Tibial nerve (tissue), 4 donors: Measurements from ENCODE around the gene CMKLR1. TPM values are rescaled to one million over a fixed set of nuclear protein-coding genes. Genes with fewer than 3 reads are reported as not detected.

Source experiments
- DNase-seq, 2 donors: peaks; one replicate each; pipeline ENCODE4 v3.0.0-alpha.2; 2019; ENCODE audit warnings: low spot score in 2 of 2
- H3K27ac ChIP-seq, 4 donors: fragments of 200-600 bp; sonication (generic) in 3 of 4; one replicate each; pipeline ENCODE4 v1.5.1; 2017 to 2019; ENCODE audit warnings: mild to moderate bottlenecking in 1 of 4
- H3K27me3 ChIP-seq, 2 donors: fragments of 200-600 bp; sonication (generic) in 1 of 2; one replicate each; pipeline versions ENCODE4 v1.5.1 to v1.6.0; 2017 to 2019
- H3K36me3 ChIP-seq, 3 donors: fragments of 200-600 bp; sonication (generic); one replicate each; pipeline ENCODE4 v1.5.1; 2018 to 2019
- H3K4me1 ChIP-seq, 4 donors: fragments of 200-600 bp; sonication (generic) in 3 of 4; one replicate each; pipeline ENCODE4 v1.5.1; 2017 to 2019
- H3K4me3 ChIP-seq, 4 donors: fragments of 200-600 bp; sonication (generic) in 3 of 4; one replicate each; pipeline ENCODE4 v1.5.1; 2017 to 2019; ENCODE audit warnings: mild to moderate bottlenecking in 1 of 4, moderate library complexity in 1 of 4
- H3K9me3 ChIP-seq, 4 donors: fragments of 200-600 bp; sonication (generic) in 3 of 4; one replicate each; pipeline ENCODE4 v1.5.1; 2017 to 2019
- EP300 ChIP-seq, 2 donors: sonication (generic); formaldehyde crosslinking; IDR thresholded peaks; one replicate each; pipeline ENCODE4 v1.6.1; 2017; ENCODE audit warnings: antibody characterized with exemption in 2 of 2, mild to moderate bottlenecking in 1 of 2
- POLR2A ChIP-seq, 2 donors: fragments of 450-650 bp; IDR thresholded peaks; one replicate each; pipeline ENCODE4 v1.6.1; 2017; ENCODE audit warnings: antibody characterized with exemption in 2 of 2, mild to moderate bottlenecking in 2 of 2, moderate library complexity in 2 of 2
- WGBS, 2 donors: methylation state at CpG; one replicate each; pipeline ENCODE4 v1.1.5; 2018; 5-methylcytosine and 5-hydroxymethylcytosine counted together
- total RNA-seq, 4 donors: library from RNA; depleted of rRNA; stranded (reverse); fragments of >200 nt; gene quantifications; one replicate each; pipeline ENCODE4 v1.1.0, GENCODE V29; 2016
- TF ChIP-seq, protein P1 (sequence below), 5 experiments: fragments of 200-600 bp in 3 of 5; fragments of 450-650 bp in 2 of 5; sonication (generic) in 3 of 5; IDR thresholded peaks; one replicate each; pipeline ENCODE4 v1.5.1; 2016 to 2019; ENCODE audit warnings: antibody characterized with exemption in 5 of 5, mild to moderate bottlenecking in 3 of 5, moderate library complexity in 2 of 5

The CMKLR1 gene
- total RNA-seq, 4 donors from 2014 or later = 7.1 to 23.2 (median 18.8) TPM

DNA sequence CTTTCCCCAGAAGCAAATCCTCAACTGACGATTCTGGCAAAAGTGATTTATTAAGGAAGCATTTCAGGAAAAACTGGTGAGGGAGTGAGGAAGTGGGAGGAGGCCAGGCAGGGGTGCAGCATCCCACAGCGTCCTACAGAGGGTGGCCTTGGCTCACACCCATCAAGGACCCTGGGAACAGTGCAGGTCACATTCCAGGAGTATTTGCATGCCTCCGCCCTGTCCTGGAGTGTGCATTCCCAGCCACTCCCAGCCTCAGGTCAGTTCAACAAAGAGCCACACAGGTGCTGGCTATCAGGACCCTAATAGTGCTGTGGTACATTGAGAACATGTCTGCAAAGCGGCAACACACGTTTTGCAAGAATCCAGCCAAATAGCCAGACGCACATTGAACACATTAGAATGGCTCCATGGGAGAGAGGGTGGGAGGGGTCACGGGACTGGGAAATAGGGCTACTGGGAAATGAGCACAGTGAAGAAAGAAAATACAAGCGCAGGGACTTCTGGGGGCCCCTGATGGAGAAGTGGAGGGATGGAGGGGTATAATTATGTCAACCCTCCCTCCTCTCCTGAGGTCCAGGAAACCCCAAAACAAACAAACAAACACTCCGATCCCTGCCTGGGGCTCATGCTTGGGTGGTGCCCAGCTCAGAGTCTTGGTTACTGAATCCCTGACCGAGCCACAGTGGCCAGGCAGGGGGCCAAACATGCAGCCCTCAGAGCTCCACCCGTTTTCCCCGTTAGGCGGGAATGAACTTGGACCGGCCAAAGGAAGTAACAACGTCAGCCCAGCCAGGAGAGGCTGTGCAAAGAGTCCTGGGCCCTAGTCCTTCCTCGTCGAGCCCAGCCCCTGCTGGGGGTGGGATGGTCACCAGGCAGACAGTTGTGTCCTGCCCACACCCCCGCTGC lies 36.5 kb downstream of the CMKLR1 start:
- Histone ChIP-seq H3K9me3 (no peaks in the 10 kb centered on the region), H3K27me3 (no peaks in the 10 kb centered on the region), H3K4me3 (no peak overlapping the region), H3K27ac (peak overlapping the region; percentile 64 to 87 (median 74)), H3K36me3 (no peaks in the 10 kb centered on the region), H3K4me1 (peaks cover 0 to 82% (median 33%) of the 10 kb centered on the region in 4 donors)
- TF ChIP-seq, protein P1, sequence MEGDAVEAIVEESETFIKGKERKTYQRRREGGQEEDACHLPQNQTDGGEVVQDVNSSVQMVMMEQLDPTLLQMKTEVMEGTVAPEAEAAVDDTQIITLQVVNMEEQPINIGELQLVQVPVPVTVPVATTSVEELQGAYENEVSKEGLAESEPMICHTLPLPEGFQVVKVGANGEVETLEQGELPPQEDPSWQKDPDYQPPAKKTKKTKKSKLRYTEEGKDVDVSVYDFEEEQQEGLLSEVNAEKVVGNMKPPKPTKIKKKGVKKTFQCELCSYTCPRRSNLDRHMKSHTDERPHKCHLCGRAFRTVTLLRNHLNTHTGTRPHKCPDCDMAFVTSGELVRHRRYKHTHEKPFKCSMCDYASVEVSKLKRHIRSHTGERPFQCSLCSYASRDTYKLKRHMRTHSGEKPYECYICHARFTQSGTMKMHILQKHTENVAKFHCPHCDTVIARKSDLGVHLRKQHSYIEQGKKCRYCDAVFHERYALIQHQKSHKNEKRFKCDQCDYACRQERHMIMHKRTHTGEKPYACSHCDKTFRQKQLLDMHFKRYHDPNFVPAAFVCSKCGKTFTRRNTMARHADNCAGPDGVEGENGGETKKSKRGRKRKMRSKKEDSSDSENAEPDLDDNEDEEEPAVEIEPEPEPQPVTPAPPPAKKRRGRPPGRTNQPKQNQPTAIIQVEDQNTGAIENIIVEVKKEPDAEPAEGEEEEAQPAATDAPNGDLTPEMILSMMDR (IDR thresholded peaks at IDR 0.05) = peak in 1 of 5 experiments; percentile 33
- TF ChIP-seq EP300 (IDR thresholded peaks at IDR 0.05) = peak in 1 of 2 donors; percentile 79
- TF ChIP-seq POLR2A (IDR thresholded peaks at IDR 0.05) = peak in 1 of 2 donors; percentile 7
- WGBS, 2 donors = 20 to 26% methylated on average over 16 to 18 of the region's 18 CpGs
- peak; percentile 84 to 88 for DNase-seq

DNA sequence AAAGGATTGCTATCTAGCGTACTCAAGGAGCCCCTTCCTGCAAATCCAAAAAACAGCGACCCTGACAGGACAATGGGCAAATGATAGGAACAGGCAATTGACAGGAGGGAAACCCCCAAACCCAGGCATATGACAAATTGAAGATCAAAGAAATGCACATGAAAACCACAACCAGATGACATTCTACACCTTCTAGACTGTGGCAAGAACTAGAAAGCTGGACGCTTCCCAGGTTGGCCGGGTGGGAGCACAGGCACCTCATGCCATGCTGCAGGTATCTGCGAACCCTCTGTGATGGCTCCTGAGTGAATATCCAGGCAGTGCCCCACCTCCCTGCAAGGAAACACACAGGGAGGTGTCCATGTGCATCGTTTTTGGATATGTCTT lies 37.1 kb downstream of the CMKLR1 start:
- Histone ChIP-seq H3K9me3 (no peaks in the 10 kb centered on the region), H3K27ac (peak overlapping the region in 2 of 4 donors; percentile 84 to 87), H3K27me3 (no peaks in the 10 kb centered on the region), H3K36me3 (no peaks in the 10 kb centered on the region), H3K4me1 (peaks cover 0 to 76% (median 33%) of the 10 kb centered on the region in 4 donors), H3K4me3 (no peak overlapping the region)
- TF ChIP-seq, protein P1 (IDR thresholded peaks at IDR 0.05) = no peak
- no peak for TF ChIP-seq POLR2A (IDR thresholded peaks at IDR 0.05)
- DNase-seq = no peak
- WGBS, 2 donors = 72 to 74% methylated on average over 6 of the region's 6 CpGs

DNA sequence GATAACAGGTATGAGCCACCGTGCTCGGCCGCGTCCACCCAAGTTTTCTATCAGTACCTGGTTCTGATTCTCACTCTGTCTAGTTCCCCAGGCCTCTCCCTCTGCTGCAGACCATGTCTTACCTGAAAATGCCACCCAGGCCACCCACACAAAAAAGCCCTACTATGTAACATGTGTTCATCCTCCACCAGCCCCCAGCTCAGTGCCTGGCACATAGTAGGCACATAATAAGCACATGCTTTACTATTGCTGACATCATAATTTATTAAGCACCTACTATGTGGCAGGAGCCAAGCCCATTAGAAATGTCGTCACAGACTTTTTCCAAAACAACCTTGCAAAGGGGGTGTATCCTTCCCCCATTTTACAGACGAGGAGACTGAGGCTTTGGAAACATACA lies 37.8 kb downstream of the CMKLR1 start:
- H3K4me3 ChIP-seq = no peak overlapping the region
- H3K4me1 ChIP-seq = peaks cover 0 to 75% (median 30%) of the 10 kb centered on the region in 4 donors
- TF ChIP-seq EP300 (IDR thresholded peaks at IDR 0.05) (no peak), POLR2A (IDR thresholded peaks at IDR 0.05) (no peak)
- TF ChIP-seq, protein P1 (IDR thresholded peaks at IDR 0.05) = no peak
- no peak for DNase-seq
- 94 to 95% methylated on average over 6 of the region's 6 CpGs for WGBS, 2 donors
- H3K27me3 ChIP-seq = no peaks in the 10 kb centered on the region
- no peaks in the 10 kb centered on the region for H3K36me3 ChIP-seq
- H3K9me3 ChIP-seq = no peaks in the 10 kb centered on the region
- peak overlapping the region in 2 of 4 donors; percentile 24 to 84 for H3K27ac ChIP-seq

DNA sequence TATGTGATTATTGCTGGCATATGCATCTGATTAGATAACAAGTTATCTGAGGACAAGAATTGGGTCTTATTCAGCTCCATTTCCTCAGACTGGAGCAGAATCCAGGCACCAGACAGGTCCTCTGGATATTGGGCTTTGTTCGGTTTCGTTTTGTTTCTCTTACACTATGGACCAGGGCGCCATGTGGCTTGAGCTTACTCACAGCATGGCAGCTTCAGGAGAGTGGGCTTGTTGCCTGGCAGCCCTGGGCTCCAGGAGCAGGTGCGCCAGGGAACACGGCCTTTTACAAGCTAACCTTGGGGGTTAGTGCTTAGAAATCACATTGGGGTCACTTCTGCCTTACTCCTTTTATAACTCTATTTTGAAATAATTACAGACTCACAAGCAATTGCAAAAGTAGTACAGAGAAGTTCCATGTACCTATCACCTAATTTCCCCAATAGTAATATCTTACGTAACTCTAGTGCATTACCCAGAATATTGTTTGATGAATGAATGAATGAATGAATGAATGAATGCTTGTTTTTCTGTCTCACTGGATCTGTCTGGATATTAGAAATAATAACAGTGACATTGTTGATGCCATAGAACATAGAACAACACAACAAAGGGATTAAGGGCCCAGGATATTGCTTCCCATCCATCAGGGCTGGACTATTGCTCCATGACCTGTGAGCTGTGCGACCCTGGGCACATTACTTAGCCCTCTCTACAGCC lies 39.0 kb downstream of the CMKLR1 start:
- Histone ChIP-seq H3K27ac (peak overlapping the region in 1 of 4 donors; percentile 9), H3K4me3 (no peak overlapping the region), H3K27me3 (no peaks in the 10 kb centered on the region), H3K9me3 (no peaks in the 10 kb centered on the region), H3K4me1 (peaks cover 0 to 72% (median 20%) of the 10 kb centered on the region in 4 donors), H3K36me3 (no peaks in the 10 kb centered on the region)
- TF ChIP-seq POLR2A (IDR thresholded peaks at IDR 0.05) = no peak
- TF ChIP-seq EP300 (IDR thresholded peaks at IDR 0.05) = no peak
- TF ChIP-seq, protein P1 (IDR thresholded peaks at IDR 0.05) = no peak
- 93 to 94% methylated on average over 7 of the region's 7 CpGs for WGBS, 2 donors
- no peak for DNase-seq
